GM12801 (cell line): Measurements from ENCODE around the gene TAF7L.

ENCODE experiments used
- TF ChIP-seq, protein P1 (sequence below): IDR thresholded peaks from one replicate; pipeline ENCODE4 v1.5.1; 2011; ENCODE audit warnings: control low read depth; ENCODE audit not compliant: insufficient read length; ENCODE audit errors: extremely low read depth

TAF7L gene

DNA sequence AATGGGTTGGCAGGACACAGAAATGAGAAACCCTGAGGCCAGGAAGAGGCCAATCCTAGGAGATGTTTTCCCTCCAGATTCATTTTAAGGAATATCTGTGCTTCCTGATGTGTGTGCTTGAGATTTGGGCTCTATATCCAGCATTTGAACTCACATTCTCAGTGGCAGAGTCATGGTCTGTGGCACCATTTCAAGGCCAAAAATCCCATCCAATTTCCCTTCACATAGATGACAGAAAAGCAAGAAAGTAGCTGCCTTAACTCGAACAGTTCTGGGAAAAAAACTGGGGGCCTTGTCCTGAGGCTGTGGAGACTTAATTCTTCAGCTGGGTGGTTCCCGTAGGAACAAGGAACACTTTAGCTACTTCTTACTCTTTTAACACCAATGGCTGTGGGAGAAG lies 27.4 kb downstream of the TAF7L start:
- TF ChIP-seq, protein P1, sequence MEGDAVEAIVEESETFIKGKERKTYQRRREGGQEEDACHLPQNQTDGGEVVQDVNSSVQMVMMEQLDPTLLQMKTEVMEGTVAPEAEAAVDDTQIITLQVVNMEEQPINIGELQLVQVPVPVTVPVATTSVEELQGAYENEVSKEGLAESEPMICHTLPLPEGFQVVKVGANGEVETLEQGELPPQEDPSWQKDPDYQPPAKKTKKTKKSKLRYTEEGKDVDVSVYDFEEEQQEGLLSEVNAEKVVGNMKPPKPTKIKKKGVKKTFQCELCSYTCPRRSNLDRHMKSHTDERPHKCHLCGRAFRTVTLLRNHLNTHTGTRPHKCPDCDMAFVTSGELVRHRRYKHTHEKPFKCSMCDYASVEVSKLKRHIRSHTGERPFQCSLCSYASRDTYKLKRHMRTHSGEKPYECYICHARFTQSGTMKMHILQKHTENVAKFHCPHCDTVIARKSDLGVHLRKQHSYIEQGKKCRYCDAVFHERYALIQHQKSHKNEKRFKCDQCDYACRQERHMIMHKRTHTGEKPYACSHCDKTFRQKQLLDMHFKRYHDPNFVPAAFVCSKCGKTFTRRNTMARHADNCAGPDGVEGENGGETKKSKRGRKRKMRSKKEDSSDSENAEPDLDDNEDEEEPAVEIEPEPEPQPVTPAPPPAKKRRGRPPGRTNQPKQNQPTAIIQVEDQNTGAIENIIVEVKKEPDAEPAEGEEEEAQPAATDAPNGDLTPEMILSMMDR = no peak

DNA sequence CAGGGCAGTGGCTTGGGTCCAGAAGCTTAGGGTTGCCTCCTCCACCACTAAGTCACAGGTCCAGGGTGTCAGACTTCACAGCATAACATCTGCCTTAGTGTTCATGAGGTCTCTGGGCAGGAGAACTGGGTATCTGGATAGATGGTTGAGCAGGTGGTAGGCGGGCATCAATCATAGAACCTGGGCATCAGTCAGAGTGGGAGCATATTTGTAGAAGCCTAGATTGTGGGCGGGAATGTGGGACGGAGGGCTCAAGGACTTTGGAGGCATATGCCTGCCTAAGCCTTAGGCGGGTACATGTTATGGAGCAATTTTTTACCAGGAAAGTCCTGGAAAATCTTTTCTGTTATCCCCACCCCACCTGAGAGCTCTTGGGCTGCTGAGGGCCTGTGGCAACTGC lies 28.5 kb downstream of the TAF7L start:
- TF ChIP-seq, protein P1 = no peak

DNA sequence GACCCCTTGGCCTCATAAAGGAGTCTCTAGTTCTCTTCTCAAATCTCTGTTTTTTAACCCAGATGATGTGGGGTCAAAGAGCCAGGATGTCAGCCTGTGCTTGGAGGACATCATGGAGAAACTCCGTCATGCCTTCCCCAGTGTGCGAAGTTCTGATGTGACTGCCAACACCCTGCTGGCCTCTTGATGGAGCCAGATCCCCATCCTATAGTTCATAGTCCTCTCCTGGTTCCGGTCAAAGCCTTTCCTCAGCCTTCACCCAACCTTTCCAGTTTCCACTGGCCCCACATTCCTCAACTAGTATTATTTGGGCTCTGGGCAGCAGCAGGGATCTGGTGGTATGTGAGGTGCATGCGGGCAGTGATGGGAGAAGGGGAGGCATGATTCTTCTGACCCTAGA lies 30.7 kb downstream of the TAF7L start:
- TF ChIP-seq, protein P1 = no peak

DNA sequence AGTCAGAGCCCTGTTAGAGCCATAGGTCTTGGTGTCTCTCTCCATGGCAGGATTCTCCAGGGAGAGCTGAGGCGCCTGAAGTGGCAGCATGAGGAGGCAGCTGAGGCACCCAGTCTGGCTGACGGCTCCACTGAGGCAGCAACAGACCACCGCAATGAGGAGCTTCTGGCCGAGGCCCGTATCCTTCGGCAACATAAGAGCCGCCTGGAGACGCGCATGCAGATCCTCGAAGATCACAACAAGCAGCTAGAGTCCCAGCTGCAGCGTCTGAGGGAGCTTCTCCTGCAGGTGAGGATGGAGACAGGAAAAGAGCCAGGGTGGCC lies 32.9 kb downstream of the TAF7L start:
- TF ChIP-seq, protein P1 = no peak

DNA sequence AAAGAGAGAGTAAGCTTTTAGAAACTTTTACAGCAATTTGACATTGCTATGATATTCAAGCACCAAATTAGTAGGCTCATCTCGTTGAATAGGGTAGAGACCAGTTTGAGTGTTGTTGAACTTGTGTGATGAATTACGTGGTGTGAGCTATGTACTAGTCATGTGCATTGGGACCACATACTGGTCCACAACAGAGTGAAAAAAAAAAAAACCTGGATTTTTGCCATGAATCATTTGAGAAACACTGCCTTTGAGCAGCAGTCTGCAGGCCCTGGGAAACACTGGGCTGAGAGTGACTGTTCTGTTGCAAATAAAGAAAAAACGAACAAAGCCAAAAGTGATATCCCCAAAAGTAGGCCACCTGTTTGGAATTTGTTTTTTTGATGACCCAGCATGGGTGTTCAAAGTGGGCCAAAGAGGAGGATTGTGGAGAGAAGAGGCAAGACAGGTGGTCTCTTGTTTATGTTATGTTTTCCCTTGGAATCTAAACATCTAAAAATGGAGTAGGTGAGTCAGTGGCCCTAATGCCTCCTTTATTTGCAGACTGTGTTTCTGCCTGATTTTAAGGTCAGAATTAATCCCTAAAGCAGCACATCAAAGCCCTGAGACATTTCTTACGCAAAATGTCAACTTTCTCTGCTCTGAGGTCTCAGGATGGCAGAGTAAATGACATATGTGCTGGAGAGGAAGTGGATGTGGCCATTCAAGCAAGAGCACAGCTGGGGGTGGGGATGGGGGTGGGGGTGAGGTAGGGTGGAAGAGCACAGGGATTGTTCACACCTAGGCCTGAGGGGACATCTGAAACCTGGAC lies 33.5 kb downstream of the TAF7L start:
- TF ChIP-seq, protein P1 = no peak

DNA sequence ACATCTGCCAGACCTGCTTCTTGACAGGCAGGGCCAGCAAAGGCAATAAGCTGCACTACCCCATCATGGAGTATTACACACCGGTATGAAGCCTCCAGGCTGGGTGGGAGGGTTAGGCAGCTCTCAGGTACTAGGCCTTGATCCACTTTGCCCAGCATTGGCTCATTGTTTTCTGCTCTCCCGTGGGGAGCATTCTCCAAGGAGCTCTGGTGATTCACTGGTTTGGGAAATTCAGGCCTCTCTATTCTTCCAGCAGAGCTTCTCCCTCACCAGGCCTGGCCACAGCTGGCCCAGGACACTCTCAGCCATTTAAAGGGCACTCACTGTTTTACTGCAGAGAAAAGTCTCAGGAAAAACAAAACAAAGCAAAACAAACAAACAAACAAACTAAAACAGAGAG lies 38.5 kb downstream of the TAF7L start:
- TF ChIP-seq, protein P1 = no peak

DNA sequence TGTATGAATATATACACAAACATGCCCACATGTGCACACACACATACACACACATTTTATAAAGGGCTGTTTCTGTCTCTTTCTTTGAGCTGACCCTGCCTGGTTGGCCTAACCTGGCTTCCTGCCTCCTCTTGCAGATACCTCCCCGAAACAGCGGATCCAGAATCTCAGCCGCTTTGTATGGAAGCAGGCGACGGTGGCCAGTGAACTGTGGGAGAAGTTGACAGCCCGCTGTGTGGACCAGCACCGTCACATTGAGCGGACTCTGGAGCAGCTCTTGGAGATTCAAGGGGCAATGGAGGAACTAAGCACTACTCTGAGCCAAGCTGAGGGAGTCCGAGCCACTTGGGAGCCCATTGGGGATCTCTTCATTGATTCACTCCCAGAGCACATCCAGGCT lies 49.6 kb downstream of the TAF7L start:
- TF ChIP-seq, protein P1 = no peak
